ENCODE data around the gene ZNF320.
"Not testable (repeated sequence)": the region's sequence is repeated elsewhere in the genome, so short reads cannot be mapped to it uniquely, and the experiment has no call there.

ZNF320 gene

DNA sequence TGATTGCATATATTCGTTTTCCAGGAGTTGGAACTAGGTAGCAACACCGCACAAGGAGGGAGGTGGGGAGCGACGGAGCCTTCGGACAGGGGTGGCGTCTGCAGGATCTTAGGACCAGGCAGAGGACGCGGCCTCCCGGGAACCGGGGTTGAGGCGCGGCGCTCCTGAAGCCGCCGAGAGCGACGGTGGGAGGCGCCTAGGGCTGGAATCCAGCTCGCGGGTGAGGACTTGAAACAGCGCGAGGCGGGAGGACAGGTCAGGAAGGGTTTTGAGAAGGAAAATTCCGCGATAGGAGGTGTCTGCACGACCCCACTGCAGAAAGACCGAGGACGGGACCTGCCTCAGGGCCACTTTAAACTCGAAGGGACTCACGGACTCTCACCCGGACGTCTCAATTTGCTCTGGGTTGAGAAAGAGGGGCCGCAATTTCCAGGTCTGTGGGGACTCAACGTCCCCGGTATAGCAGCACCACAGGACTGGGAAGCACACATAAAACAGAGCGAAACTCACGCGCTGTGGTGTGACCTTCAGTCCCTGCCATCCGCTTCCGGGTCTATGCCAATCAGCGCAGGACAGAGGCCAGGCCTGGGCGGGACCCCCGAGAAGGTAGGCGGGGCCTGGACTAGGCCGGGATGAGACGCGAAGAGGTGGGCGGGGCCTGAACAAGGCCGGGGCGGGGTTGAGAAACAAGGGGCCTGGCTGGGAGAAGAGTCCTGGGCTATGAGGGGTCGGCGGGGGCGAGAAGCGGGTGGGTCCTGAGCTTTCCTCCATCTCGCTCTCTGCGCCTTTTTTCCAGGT is at the start of gene ZNF320:
TSS of gene ZNF320 (minus strand) at position 498 of the 798 bp plus-strand sequence. CDS start 7,380 bp downstream, outside the sequence.
- H3K27me3 ChIP-seq (ENCODE audit: control insufficient read depth, insufficient read depth, low read length) = no peaks in the 10 kb centered on the region
- no peaks in the 10 kb centered on the region for H3K9me3 ChIP-seq (ENCODE audit: control insufficient read depth, low read length)
- peak within 1 kb of the TSS; percentile 70 for H3K4me3 ChIP-seq (ENCODE audit: low read length)
- H3K9ac ChIP-seq (ENCODE audit: low read length) = peak within 1 kb of the TSS; percentile 83
- H3K36me3 ChIP-seq (ENCODE audit: control insufficient read depth, insufficient read depth, low read length) = no peaks in the 10 kb centered on the region
- H3K4me1 ChIP-seq (ENCODE audit: control insufficient read depth, insufficient read depth, low read length) = peaks cover 5% of the 10 kb centered on the region

DNA sequence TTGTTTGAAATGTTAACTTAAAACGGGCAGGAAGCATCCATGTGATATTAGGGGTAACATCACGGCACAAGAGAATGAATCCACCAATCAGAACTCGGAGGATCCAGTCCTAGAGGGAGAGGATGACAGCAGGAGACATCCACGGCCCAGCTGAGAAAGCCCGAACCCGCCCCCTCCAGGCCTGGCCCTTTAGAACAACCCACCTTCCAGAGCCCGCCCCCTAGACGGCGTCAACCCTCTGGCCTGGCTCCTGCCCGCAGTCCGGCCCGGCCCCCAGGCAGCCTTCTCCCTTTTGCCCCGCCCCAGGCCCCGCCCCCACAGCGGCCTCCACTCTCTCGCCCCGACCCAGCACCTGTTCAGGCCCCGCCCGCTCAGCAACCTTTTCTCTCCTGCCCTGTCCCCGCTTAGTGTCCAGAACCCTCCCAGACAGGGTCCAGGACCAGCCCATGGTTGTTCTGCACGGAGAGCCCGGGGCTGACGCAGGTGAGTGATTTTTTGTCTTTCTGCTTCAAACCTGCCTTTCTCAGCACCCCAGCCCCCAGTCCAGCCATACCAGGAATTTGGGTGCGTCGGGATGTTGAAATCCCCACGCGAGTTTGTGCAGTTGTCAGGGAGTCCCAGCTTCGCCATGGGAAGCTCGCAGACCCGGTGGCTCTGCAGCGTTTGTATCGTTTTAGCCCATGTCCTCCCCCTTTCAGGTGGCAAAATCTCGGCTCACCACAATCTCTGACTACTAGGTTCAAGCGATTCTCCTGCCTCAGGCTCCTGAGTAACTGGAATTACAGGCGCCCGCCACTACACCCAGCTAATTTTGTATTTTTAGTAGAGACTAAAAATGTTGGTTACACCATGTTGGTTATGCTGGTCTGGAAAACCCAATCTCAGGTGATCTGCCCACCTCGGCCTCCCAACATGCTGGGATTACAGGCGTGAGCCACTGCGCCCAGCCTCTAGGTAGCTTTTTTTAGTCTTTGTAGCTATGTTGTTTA is 49.2 kb upstream of the ZNF320 start:
- peaks cover 10% of the 10 kb centered on the region for H3K9me3 ChIP-seq (ENCODE audit: control insufficient read depth, low read length)
- H3K4me3 ChIP-seq (ENCODE audit: low read length) = no peak overlapping the region
- H3K36me3 ChIP-seq (ENCODE audit: control insufficient read depth, insufficient read depth, low read length) = peaks cover 10% of the 10 kb centered on the region
- no peak overlapping the region for H3K9ac ChIP-seq (ENCODE audit: low read length)
- peaks cover 4% of the 10 kb centered on the region for H3K4me1 ChIP-seq (ENCODE audit: control insufficient read depth, insufficient read depth, low read length)
- H3K27me3 ChIP-seq (ENCODE audit: control insufficient read depth, insufficient read depth, low read length) = no peaks in the 10 kb centered on the region

DNA sequence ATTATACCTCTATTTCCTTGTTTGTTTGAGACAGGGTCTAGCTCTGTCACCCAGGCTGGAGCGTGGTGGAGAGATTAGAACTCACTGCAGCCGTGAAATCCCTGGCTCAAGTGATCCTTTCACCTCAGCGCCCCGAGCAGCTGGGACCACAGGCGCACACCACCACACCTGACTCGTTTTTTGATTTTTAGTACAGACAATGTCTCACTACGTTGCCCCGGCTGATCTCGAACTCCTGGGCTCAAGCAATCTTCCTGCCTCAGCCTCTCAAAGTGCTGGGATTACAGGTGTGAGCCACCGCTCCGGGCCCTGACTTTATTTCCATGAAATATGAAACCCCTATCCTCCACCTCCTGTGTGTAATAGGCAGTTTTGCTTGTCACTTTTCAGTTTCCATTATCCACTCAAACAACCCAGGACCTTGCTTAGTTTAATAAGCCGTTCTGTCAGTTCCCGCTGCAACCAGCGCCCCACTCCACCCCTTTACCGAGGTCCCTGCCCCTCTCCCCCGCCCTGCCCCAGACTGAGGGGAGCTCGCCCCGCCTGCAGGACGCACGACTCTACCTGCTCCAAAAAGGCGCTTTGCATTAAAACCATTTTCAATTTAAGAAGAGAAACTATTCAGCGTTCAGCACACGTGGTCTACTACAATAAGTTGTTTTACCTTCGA is 48.4 kb upstream of the ZNF320 start:
- peaks cover 8% of the 10 kb centered on the region for H3K9me3 ChIP-seq (ENCODE audit: control insufficient read depth, low read length)
- H3K9ac ChIP-seq (ENCODE audit: low read length) = no peak overlapping the region
- peaks cover 4% of the 10 kb centered on the region for H3K4me1 ChIP-seq (ENCODE audit: control insufficient read depth, insufficient read depth, low read length)
- H3K4me3 ChIP-seq (ENCODE audit: low read length) = no peak overlapping the region
- H3K36me3 ChIP-seq (ENCODE audit: control insufficient read depth, insufficient read depth, low read length) = peaks cover 1% of the 10 kb centered on the region
- H3K27me3 ChIP-seq (ENCODE audit: control insufficient read depth, insufficient read depth, low read length) = no peaks in the 10 kb centered on the region

DNA sequence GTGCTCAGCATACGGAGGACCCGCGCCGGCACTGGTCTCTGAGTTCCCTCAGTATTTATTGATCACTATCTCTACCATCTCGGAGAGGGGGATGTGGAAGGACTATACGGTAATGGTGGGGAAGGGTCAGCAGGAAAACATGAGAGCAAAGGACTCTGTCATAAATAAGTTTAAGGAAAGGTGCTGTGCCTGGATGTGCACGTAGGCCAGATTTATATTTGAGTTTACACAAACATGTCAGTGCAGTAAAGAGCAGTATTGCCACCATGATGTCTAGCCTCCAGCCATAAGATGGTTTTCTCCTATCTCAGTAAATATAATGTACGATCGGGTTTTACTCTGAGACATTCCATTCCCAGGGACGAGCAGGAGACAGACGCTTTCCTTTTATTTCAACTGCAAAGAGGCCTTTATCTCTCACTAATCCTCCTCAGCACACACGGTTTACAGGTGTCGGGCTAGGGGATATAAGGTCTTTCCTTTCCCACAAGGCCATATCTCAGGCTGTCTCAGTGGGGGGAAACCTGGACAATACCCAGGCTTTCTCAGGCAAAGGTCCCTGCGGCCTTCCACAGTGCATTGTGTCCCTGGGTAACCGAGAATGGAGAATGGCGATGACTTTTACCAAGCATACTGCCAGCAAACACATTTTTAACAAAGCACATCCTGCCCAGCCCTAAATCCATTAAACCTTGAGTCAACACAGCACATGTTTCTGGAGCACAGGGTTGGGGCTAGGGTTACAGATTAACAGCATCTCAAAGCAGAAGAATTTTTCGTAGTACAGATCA is 47.5 kb upstream of the ZNF320 start:
- not testable (repeated sequence) for H3K4me1 ChIP-seq (ENCODE audit: control insufficient read depth, insufficient read depth, low read length); H3K4me3 ChIP-seq (ENCODE audit: low read length); H3K27me3 ChIP-seq (ENCODE audit: control insufficient read depth, insufficient read depth, low read length); H3K9ac ChIP-seq (ENCODE audit: low read length); H3K9me3 ChIP-seq (ENCODE audit: control insufficient read depth, low read length); H3K36me3 ChIP-seq (ENCODE audit: control insufficient read depth, insufficient read depth, low read length)

DNA sequence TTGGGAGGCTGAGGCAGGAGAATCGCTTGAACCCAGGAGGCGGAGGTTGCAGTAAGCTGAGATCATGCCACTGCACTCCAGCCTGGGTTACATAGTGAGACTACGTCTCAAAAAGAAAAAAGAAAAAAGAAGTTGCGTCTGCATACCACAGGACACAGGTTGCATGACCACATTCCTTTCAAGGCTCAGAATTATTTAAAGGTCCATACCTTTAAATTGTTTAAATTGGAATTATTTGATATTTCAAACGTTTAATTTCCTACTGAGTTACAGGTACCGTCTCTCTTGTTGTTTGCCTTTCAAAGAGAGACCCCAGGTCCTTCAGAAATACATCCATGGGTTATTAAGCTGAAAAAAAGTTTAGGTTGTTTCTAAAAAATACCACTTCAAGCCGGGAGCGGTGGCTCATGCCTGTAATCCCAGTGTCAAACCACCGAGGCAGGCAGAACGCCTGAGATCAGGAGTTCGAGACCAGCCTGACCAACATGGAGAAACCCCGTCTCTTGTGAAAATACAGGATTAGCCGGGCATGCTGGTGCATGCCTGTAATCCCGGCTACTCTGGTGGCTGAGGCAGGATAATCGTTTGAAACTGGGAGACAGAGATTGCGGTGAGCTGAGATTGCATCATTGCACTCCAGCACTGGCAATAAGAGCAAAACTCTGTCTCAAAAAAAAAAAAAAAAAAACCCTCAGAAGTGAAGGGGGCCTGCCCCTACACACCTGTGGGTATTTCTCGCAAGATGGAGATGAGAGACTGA is 46.6 kb upstream of the ZNF320 start:
- no peak overlapping the region for H3K4me3 ChIP-seq (ENCODE audit: low read length)
- H3K9ac ChIP-seq (ENCODE audit: low read length) = no peak overlapping the region
- no peaks in the 10 kb centered on the region for H3K9me3 ChIP-seq (ENCODE audit: control insufficient read depth, low read length)
- no peaks in the 10 kb centered on the region for H3K36me3 ChIP-seq (ENCODE audit: control insufficient read depth, insufficient read depth, low read length)
- H3K27me3 ChIP-seq (ENCODE audit: control insufficient read depth, insufficient read depth, low read length) = no peaks in the 10 kb centered on the region
- H3K4me1 ChIP-seq (ENCODE audit: control insufficient read depth, insufficient read depth, low read length) = peaks cover 10% of the 10 kb centered on the region

DNA sequence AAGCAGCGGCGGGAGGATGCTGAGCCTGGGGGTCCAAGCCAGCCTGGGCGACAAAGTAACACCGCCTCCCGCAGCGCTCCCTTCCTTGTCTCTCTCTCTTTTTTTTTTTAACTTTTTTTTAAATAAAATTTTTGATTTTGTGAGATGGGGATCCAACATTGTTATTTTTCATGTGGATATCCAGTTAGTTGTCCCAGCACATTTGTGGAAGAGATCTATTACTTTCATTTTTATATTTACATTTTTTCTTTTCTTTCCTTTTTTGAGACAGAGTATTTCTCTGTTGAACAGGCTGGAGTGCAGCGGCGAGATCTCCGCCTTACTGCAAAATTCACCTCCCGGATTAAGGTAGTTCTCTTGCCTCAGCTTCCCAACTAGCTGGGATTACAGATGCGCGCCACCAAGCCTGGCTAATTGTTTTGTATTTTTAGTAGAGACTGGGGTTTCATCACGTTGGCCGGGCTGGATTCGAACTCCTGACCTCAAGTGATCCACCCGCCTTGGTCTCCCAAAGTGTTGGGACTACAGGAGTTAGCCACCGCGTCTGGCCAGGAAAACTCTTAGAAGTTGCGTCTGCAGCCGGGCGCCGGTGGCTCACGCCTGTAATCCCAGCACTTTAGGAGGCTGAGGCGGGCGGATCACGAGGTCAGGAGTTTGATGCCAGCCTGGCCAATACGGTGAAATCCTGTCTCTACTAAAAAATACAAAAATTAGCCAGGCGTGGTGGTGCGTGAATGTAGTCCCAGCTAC is 45.9 kb upstream of the ZNF320 start:
- Histone ChIP-seq H3K9ac (ENCODE audit: low read length) (peak overlapping the region; percentile 68), H3K4me1 (ENCODE audit: control insufficient read depth, insufficient read depth, low read length) (peaks cover 14% of the 10 kb centered on the region), H3K36me3 (ENCODE audit: control insufficient read depth, insufficient read depth, low read length) (no peaks in the 10 kb centered on the region), H3K9me3 (ENCODE audit: control insufficient read depth, low read length) (no peaks in the 10 kb centered on the region), H3K4me3 (ENCODE audit: low read length) (no peak overlapping the region), H3K27me3 (ENCODE audit: control insufficient read depth, insufficient read depth, low read length) (no peaks in the 10 kb centered on the region)

DNA sequence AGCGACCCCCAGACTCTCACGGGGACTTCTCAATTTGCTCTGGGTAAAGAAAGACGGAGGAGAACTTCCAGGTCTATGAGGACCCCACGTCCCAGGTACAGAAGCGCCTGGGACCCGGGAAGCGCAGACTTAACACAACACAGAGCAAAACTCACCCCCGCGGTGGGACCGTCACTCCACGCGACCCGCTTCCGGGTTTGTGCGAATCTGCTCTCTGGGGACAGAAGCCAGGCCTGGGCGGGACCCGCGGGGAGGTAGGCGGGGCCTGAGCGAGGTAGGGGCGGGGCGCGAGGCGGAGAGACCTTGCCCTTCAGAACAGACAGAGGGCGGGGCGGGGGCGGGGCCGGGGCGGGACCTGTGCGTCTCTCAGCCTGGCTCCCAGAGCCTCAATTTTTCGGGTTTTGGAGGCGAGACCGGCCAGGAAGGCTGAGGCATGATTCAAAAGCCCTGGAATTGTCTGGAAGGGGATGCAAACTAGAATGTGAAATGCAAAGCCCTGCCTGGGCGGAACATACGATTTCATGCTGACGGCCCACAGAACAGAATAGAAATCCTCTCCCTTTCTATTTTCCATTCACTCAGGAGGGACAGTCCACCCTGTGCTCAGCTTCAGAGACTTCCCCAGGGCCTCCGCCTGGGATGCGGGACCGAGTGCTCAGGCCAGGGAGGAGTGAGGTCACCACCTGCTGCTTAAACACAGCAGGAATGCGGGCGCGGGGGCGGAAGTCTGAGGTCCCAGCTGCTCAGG is 45.1 kb upstream of the ZNF320 start:
- Histone ChIP-seq H3K9ac (ENCODE audit: low read length) (peak overlapping the region; percentile 93), H3K4me1 (ENCODE audit: control insufficient read depth, insufficient read depth, low read length) (peaks cover 21% of the 10 kb centered on the region), H3K4me3 (ENCODE audit: low read length) (peak overlapping the region; percentile 85)

DNA sequence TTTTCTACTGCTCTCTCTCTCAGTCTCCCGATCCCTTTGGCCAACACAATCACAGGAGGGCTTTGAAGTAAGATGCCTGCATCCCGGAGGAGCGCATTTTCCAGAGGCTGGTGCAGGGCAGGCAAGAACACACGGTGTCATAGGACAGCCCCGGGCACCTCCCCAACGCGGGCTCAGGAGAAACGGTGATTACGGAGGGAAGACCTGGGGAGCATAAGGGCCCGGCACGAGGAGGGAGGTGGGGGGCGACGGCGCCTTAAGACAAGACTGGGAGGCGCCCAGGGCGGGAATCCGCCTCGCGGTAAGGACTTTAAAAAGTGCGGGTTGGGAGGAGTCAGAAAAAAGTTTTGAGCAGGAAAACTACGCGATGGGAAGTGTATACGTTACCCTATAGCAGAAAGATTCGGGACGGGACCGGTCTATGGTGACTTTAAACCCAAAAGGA is 44.5 kb upstream of the ZNF320 start:
- Histone ChIP-seq H3K9me3 (ENCODE audit: control insufficient read depth, low read length) (no peaks in the 10 kb centered on the region), H3K9ac (ENCODE audit: low read length) (peak overlapping the region; percentile 93), H3K36me3 (ENCODE audit: control insufficient read depth, insufficient read depth, low read length) (no peaks in the 10 kb centered on the region), H3K4me1 (ENCODE audit: control insufficient read depth, insufficient read depth, low read length) (peaks cover 27% of the 10 kb centered on the region), H3K4me3 (ENCODE audit: low read length) (peak overlapping the region; percentile 85), H3K27me3 (ENCODE audit: control insufficient read depth, insufficient read depth, low read length) (no peaks in the 10 kb centered on the region)

More for the DNA sequence above, 45.1 kb upstream of the ZNF320 start:
- no peaks in the 10 kb centered on the region for H3K36me3 ChIP-seq (ENCODE audit: control insufficient read depth, insufficient read depth, low read length)
- no peaks in the 10 kb centered on the region for H3K27me3 ChIP-seq (ENCODE audit: control insufficient read depth, insufficient read depth, low read length)
- no peaks in the 10 kb centered on the region for H3K9me3 ChIP-seq (ENCODE audit: control insufficient read depth, low read length)

DNA sequence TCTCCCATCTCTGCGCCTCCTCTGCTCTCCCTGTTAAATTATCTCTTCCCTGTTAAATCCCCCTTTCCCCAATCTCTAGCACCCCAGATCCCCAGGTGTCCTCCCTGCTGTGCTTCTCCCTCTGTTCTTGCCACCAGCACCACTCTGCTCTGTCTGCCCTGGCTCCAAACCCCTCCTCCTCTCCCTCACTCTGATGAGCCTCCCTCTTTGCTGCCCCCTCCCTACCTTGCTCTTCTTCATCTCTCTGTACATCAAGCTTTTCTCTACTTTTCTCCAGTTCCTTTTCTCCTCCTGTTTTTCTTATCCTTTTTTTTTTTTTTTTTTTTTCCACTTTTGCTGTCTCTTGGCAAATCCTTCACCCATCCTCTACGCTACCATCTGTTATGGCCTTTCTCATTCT is 44.1 kb upstream of the ZNF320 start:
- Histone ChIP-seq H3K4me1 (ENCODE audit: control insufficient read depth, insufficient read depth, low read length) (peaks cover 32% of the 10 kb centered on the region), H3K9ac (ENCODE audit: low read length) (peak overlapping the region; percentile 93), H3K4me3 (ENCODE audit: low read length) (peak overlapping the region; percentile 85)
- not testable (repeated sequence) for H3K36me3 ChIP-seq (ENCODE audit: control insufficient read depth, insufficient read depth, low read length); H3K9me3 ChIP-seq (ENCODE audit: control insufficient read depth, low read length); H3K27me3 ChIP-seq (ENCODE audit: control insufficient read depth, insufficient read depth, low read length)

DNA sequence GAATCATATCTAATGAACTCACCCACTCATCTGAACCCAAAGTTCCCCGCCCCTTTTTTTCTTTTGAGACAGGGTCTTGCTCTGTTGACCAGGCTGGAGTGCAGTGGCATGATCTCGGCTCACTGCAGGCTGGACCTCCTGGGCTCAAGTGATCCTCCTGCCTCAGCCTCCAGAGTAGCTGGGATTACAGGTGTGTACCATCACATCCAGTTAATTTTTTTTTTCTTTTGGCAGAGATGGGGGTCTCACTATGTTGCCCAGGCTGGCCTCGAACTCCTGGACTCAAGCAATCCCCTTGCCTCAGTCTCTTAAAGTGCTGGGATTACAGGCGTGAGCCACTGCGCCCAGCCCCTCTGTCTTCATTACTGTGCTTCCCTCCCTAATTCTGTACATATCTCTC is 43.5 kb upstream of the ZNF320 start:
- H3K27me3 ChIP-seq (ENCODE audit: control insufficient read depth, insufficient read depth, low read length); H3K4me3 ChIP-seq (ENCODE audit: low read length); H3K9me3 ChIP-seq (ENCODE audit: control insufficient read depth, low read length); H3K36me3 ChIP-seq (ENCODE audit: control insufficient read depth, insufficient read depth, low read length): not testable (repeated sequence)
- Histone ChIP-seq H3K4me1 (ENCODE audit: control insufficient read depth, insufficient read depth, low read length) (peaks cover 32% of the 10 kb centered on the region), H3K9ac (ENCODE audit: low read length) (peak overlapping the region; percentile 93)

Measured in mucosa of stomach (tissue), 1 donor.